HG03175 (cell line): ENCODE results near the gene ADGRG1.
"Not testable (repeated sequence)": the region's sequence is repeated elsewhere in the genome, so short reads cannot be mapped to it uniquely, and the experiment has no call there.

Source experiments
- ATAC-seq: cut with Tn5 transposase; IDR thresholded peaks from one replicate; pipeline ENCODE4 v1.9.1; 2021; ENCODE audit warnings: mild to moderate bottlenecking, moderate library complexity; ENCODE audit not compliant: unreplicated experiment

The ADGRG1 gene

GRCh38 chr16:57628008-57628781, at the start of gene ADGRG1:
Gene ADGRG1 (plus strand): TSS chr16:57628630. CDS start chr16:57650288, 21,658 bp downstream.
- ATAC-seq = no peak

GRCh38 chr16:57579361-57579665, 49.1 kb upstream of the ADGRG1 start:
- ATAC-seq = no peak

- no peak for ATAC-seq
Measured at GRCh38 chr16:57585051-57585687, 43.3 kb upstream of the ADGRG1 start.

GRCh38 chr16:57588831-57589230, 39.6 kb upstream of the ADGRG1 start:
- no peak for ATAC-seq

GRCh38 chr16:57589374-57589773, 39.1 kb upstream of the ADGRG1 start:
- no peak for ATAC-seq

GRCh38 chr16:57590654-57591085, 37.8 kb upstream of the ADGRG1 start:
- ATAC-seq = no peak

- ATAC-seq = peak; percentile 65
Measured at GRCh38 chr16:57591086-57591869, 37.2 kb upstream of the ADGRG1 start.

GRCh38 chr16:57591870-57592485, 36.5 kb upstream of the ADGRG1 start:
- no peak for ATAC-seq

GRCh38 chr16:57592591-57593003, 35.8 kb upstream of the ADGRG1 start:
- peak; percentile 72 for ATAC-seq

- ATAC-seq = no peak
Measured at GRCh38 chr16:57593021-57593420, 35.4 kb upstream of the ADGRG1 start.

GRCh38 chr16:57593990-57594389, 34.4 kb upstream of the ADGRG1 start:
- no peak for ATAC-seq

- no peak for ATAC-seq
Measured at GRCh38 chr16:57594531-57595031, 33.8 kb upstream of the ADGRG1 start.

GRCh38 chr16:57596234-57596633, 32.2 kb upstream of the ADGRG1 start:
- not testable (repeated sequence) for ATAC-seq

- no peak for ATAC-seq
Measured at GRCh38 chr16:57598437-57598836, 30.0 kb upstream of the ADGRG1 start.

GRCh38 chr16:57600048-57600835, 28.2 kb upstream of the ADGRG1 start:
- no peak for ATAC-seq

- ATAC-seq = no peak
Measured at GRCh38 chr16:57600952-57601580, 27.4 kb upstream of the ADGRG1 start.

GRCh38 chr16:57601801-57602478, 26.5 kb upstream of the ADGRG1 start:
- peak; percentile 81 for ATAC-seq

GRCh38 chr16:57603115-57604024, 25.1 kb upstream of the ADGRG1 start:
- ATAC-seq = no peak
